ENCODE data around the gene COG6. TPM values are rescaled to one million over a fixed set of nuclear protein-coding genes. Genes with fewer than 3 reads are reported as not detected.

Gene COG6
- total RNA-seq, 2 donors from 2014 or later, result 34.4 to 43.0 TPM

- Histone ChIP-seq H3K4me3 (ENCODE audit: low read length) (no peak overlapping the region), H3K27ac (ENCODE audit: low read depth, low read length) (no peak overlapping the region), H3K4me1 (ENCODE audit: control insufficient read depth, insufficient read depth, low read length) (no peaks in the 10 kb centered on the region), H3K9ac (ENCODE audit: extremely low read depth, low read length, poor library complexity, severe bottlenecking) (no peak overlapping the region), H3K9me3 (ENCODE audit: control insufficient read depth, low read length) (no peaks in the 10 kb centered on the region), H3K27me3 (ENCODE audit: control insufficient read depth, insufficient read depth, low read length, poor library complexity, severe bottlenecking) (no peaks in the 10 kb centered on the region), H3K36me3 (ENCODE audit: control insufficient read depth, insufficient read depth, low read length) (no peaks in the 10 kb centered on the region)
- Mint-ChIP-seq H3K27ac (no peak overlapping the region), H3K27me3 (ENCODE audit: insufficient read depth) (peaks cover 17% of the 10 kb centered on the region), H3K4me3 (no peak overlapping the region), H3K4me1 (no peaks in the 10 kb centered on the region), H3K36me3 (ENCODE audit: low read depth) (no peaks in the 10 kb centered on the region), H3K9me3 (no peaks in the 10 kb centered on the region)
- 92% methylated on average over 1 of the region's 1 CpG; no CpG with 5 or more reads in 1 of the 2 experiments for WGBS, 2 experiments (ENCODE audit: insufficient coverage in 1 of 2, insufficient read length in 1 of 2)
- DNase-seq, result no peak
- TF ChIP-seq CTCF (conservative IDR thresholded peaks at IDR 0.05), result no peak
These were observed 32.0 kb upstream of the COG6 start for GRCh38 chr13:39623466-39623865.

GRCh38 chr13:39631307-39631706 lies 24.2 kb upstream of the COG6 start:
- no peak overlapping the region for H3K4me3 ChIP-seq (ENCODE audit: low read length)
- no peak overlapping the region for H3K9ac ChIP-seq (ENCODE audit: extremely low read depth, low read length, poor library complexity, severe bottlenecking)
- DNase-seq, result no peak
- Mint-ChIP-seq H3K4me1 (no peaks in the 10 kb centered on the region), H3K27ac (no peak overlapping the region), H3K36me3 (ENCODE audit: low read depth) (no peaks in the 10 kb centered on the region), H3K27me3 (ENCODE audit: insufficient read depth) (no peaks in the 10 kb centered on the region), H3K4me3 (no peak overlapping the region), H3K9me3 (no peaks in the 10 kb centered on the region)
- H3K9me3 ChIP-seq (ENCODE audit: control insufficient read depth, low read length), result peaks cover 12% of the 10 kb centered on the region
- peaks cover 5% of the 10 kb centered on the region for H3K4me1 ChIP-seq (ENCODE audit: control insufficient read depth, insufficient read depth, low read length)
- no peak overlapping the region for H3K27ac ChIP-seq (ENCODE audit: low read depth, low read length)
- H3K27me3 ChIP-seq (ENCODE audit: control insufficient read depth, insufficient read depth, low read length, poor library complexity, severe bottlenecking), result no peaks in the 10 kb centered on the region
- WGBS, 2 experiments (ENCODE audit: insufficient coverage in 1 of 2, insufficient read length in 1 of 2), result 90 to 100% methylated on average over 1 of the region's 1 CpG
- H3K36me3 ChIP-seq (ENCODE audit: control insufficient read depth, insufficient read depth, low read length), result no peaks in the 10 kb centered on the region
- no peak for TF ChIP-seq CTCF (conservative IDR thresholded peaks at IDR 0.05)

GRCh38 chr13:39632994-39633393 lies 22.5 kb upstream of the COG6 start:
- H3K9ac ChIP-seq (ENCODE audit: extremely low read depth, low read length, poor library complexity, severe bottlenecking), result no peak overlapping the region
- Mint-ChIP-seq H3K36me3 (ENCODE audit: low read depth) (no peaks in the 10 kb centered on the region), H3K27me3 (ENCODE audit: insufficient read depth) (peaks cover 7% of the 10 kb centered on the region), H3K27ac (no peak overlapping the region), H3K9me3 (no peaks in the 10 kb centered on the region), H3K4me1 (no peaks in the 10 kb centered on the region), H3K4me3 (no peak overlapping the region)
- H3K4me1 ChIP-seq (ENCODE audit: control insufficient read depth, insufficient read depth, low read length), result peaks cover 5% of the 10 kb centered on the region
- DNase-seq, result no peak
- TF ChIP-seq CTCF (conservative IDR thresholded peaks at IDR 0.05), result no peak
- H3K36me3 ChIP-seq (ENCODE audit: control insufficient read depth, insufficient read depth, low read length), result no peaks in the 10 kb centered on the region
- H3K27me3 ChIP-seq (ENCODE audit: control insufficient read depth, insufficient read depth, low read length, poor library complexity, severe bottlenecking), result no peaks in the 10 kb centered on the region
- no peak overlapping the region for H3K4me3 ChIP-seq (ENCODE audit: low read length)
- peaks cover 18% of the 10 kb centered on the region for H3K9me3 ChIP-seq (ENCODE audit: control insufficient read depth, low read length)
- no peak overlapping the region for H3K27ac ChIP-seq (ENCODE audit: low read depth, low read length)

Measured in endodermal cell (in vitro differentiated cells).